ACC112 (cell line): Measurements from ENCODE around the gene CFAP119.

Source experiments
- H2AFZ ChIP-seq: fragments of 200-600 bp; sonication (generic); one replicate; pipeline ENCODE4 v1.6.0; 2017; ENCODE audit warnings: antibody characterized with exemption, low read length; ENCODE audit not compliant: unreplicated experiment
- H3K27ac ChIP-seq: fragments of 200-600 bp; sonication (generic); 2 replicates; pipeline ENCODE4 v1.5.1; 2014; ENCODE audit warnings: low read depth, mild to moderate bottlenecking, antibody characterized with exemption, low read length, moderate library complexity
- H3K27me3 ChIP-seq: fragments of 200-600 bp; sonication (generic); 2 replicates; pipeline ENCODE4 v1.6.1; 2014; ENCODE audit warnings: mild to moderate bottlenecking, antibody characterized with exemption, low read length, moderate library complexity, mixed read lengths; ENCODE audit not compliant: insufficient read depth
- H3K36me3 ChIP-seq: fragments of 200-600 bp; sonication (generic); 2 replicates; pipeline ENCODE4 v1.6.1; 2016; ENCODE audit warnings: mild to moderate bottlenecking, antibody characterized with exemption, low read length, moderate library complexity, mixed read lengths; ENCODE audit not compliant: insufficient read depth
- H3K4me1 ChIP-seq: fragments of 200-600 bp; sonication (generic); one replicate; pipeline ENCODE4 v1.6.1; 2016; ENCODE audit warnings: low read length, mixed read lengths; ENCODE audit not compliant: insufficient read depth, unreplicated experiment, control insufficient read depth
- H3K4me3 ChIP-seq: fragments of 200-600 bp; sonication (generic); 2 replicates; pipeline ENCODE4 v1.5.1; 2014; ENCODE audit warnings: mild to moderate bottlenecking, low read depth, low read length
- H3K79me2 ChIP-seq: fragments of 200-600 bp; sonication (generic); one replicate; pipeline ENCODE4 v1.6.0; 2016; ENCODE audit warnings: low read length; ENCODE audit not compliant: control insufficient read depth, unreplicated experiment, insufficient read depth

The CFAP119 gene

GRCh38 chr16:30760577-30761426, 1.1 kb downstream of the CFAP119 start:
- Histone ChIP-seq H3K36me3 (peaks cover 18% of the 10 kb centered on the region; the same call in 1 of the 2 replicates), H3K4me3 (peak overlapping the region; percentile 99), H3K4me1 (peaks cover 10% of the 10 kb centered on the region), H3K79me2 (peaks cover 22% of the 10 kb centered on the region), H3K27me3 (no peaks in the 10 kb centered on the region), H2AFZ (peak overlapping the region; percentile 92), H3K27ac (0 out of 2 replicates have a peak overlapping the region, but pooled peaks have one; percentile 55)

GRCh38 chr16:30760001-30760559, 1.8 kb downstream of the CFAP119 start:
- H3K27ac ChIP-seq = no peak overlapping the region
- no peak overlapping the region for H3K4me3 ChIP-seq

GRCh38 chr16:30758988-30759491, 2.8 kb downstream of the CFAP119 start:
- H3K36me3 ChIP-seq = peaks cover 7% of the 10 kb centered on the region; the same call in 1 of the 2 replicates
- H2AFZ ChIP-seq = no peak overlapping the region
- peaks cover 18% of the 10 kb centered on the region for H3K79me2 ChIP-seq
- H3K4me1 ChIP-seq = peaks cover 10% of the 10 kb centered on the region
- H3K27ac ChIP-seq = no peak overlapping the region
- H3K4me3 ChIP-seq = no peak overlapping the region
- no peaks in the 10 kb centered on the region for H3K27me3 ChIP-seq

More at GRCh38 chr16:30760001-30760559, 1.8 kb downstream of the CFAP119 start:
- Histone ChIP-seq H2AFZ (no peak overlapping the region), H3K36me3 (peaks cover 14% of the 10 kb centered on the region; the same call in 1 of the 2 replicates), H3K79me2 (peaks cover 22% of the 10 kb centered on the region), H3K27me3 (no peaks in the 10 kb centered on the region), H3K4me1 (peaks cover 10% of the 10 kb centered on the region)

GRCh38 chr16:30757316-30757715, 4.5 kb downstream of the CFAP119 start:
- peaks cover under 1% of the 10 kb centered on the region for H3K79me2 ChIP-seq
- no peak overlapping the region for H3K27ac ChIP-seq
- H2AFZ ChIP-seq = no peak overlapping the region
- no peaks in the 10 kb centered on the region for H3K27me3 ChIP-seq
- H3K4me3 ChIP-seq = no peak overlapping the region
- H3K4me1 ChIP-seq = no peaks in the 10 kb centered on the region
- peaks cover 2% of the 10 kb centered on the region; the same call in 1 of the 2 replicates for H3K36me3 ChIP-seq

GRCh38 chr16:30756781-30757100, 5.1 kb downstream of the CFAP119 start:
- Histone ChIP-seq H3K4me1 (no peaks in the 10 kb centered on the region), H3K27me3 (no peaks in the 10 kb centered on the region), H3K27ac (no peak overlapping the region), H3K4me3 (no peak overlapping the region), H3K36me3 (peaks cover 2% of the 10 kb centered on the region; the same call in 1 of the 2 replicates), H2AFZ (no peak overlapping the region), H3K79me2 (no peaks in the 10 kb centered on the region)

GRCh38 chr16:30755955-30756780, 5.7 kb downstream of the CFAP119 start:
- Histone ChIP-seq H3K27ac (no peak overlapping the region), H2AFZ (no peak overlapping the region), H3K27me3 (no peaks in the 10 kb centered on the region), H3K4me3 (no peak overlapping the region), H3K4me1 (no peaks in the 10 kb centered on the region), H3K36me3 (peaks cover 6% of the 10 kb centered on the region), H3K79me2 (no peaks in the 10 kb centered on the region)

GRCh38 chr16:30753596-30753995, 8.3 kb downstream of the CFAP119 start:
- Histone ChIP-seq H3K4me3 (no peak overlapping the region), H3K27me3 (no peaks in the 10 kb centered on the region), H3K27ac (no peak overlapping the region), H3K79me2 (peaks cover 19% of the 10 kb centered on the region), H3K36me3 (peaks cover 11% of the 10 kb centered on the region), H2AFZ (no peak overlapping the region), H3K4me1 (no peaks in the 10 kb centered on the region)

- Histone ChIP-seq H3K27me3 (no peaks in the 10 kb centered on the region), H3K4me1 (peaks cover 10% of the 10 kb centered on the region), H3K79me2 (peaks cover 19% of the 10 kb centered on the region), H3K36me3 (peaks cover 11% of the 10 kb centered on the region), H3K4me3 (no peak overlapping the region), H3K27ac (no peak overlapping the region), H2AFZ (no peak overlapping the region)
Observed at GRCh38 chr16:30750876-30751465, 10.9 kb downstream of the CFAP119 start.

- Histone ChIP-seq H3K27me3 (no peaks in the 10 kb centered on the region), H3K79me2 (peaks cover 19% of the 10 kb centered on the region), H3K36me3 (peaks cover 13% of the 10 kb centered on the region), H3K4me3 (no peak overlapping the region), H3K4me1 (peaks cover 10% of the 10 kb centered on the region), H2AFZ (no peak overlapping the region), H3K27ac (no peak overlapping the region)
Observed at GRCh38 chr16:30750201-30750600, 11.7 kb downstream of the CFAP119 start.
